Ishikawa (cell line): Measurements from ENCODE around the gene FBXO24.

Experiments used
- CEBPB ChIP-seq: IDR thresholded peaks from 2 replicates; pipeline ENCODE4 v1.6.1; 2012
- CREB1 ChIP-seq: IDR thresholded peaks from 2 replicates; pipeline ENCODE4 v1.6.1; 2012; ENCODE audit warnings: low read depth
- EGR1 ChIP-seq: IDR thresholded peaks from 2 replicates; pipeline ENCODE4 v1.6.1; 2012
- EP300 ChIP-seq: IDR thresholded peaks from 2 replicates; pipeline ENCODE4 v1.6.1; 2012; ENCODE audit warnings: borderline replicate concordance
- FOXM1 ChIP-seq: IDR thresholded peaks from 2 replicates; pipeline ENCODE4 v1.6.1; 2012; ENCODE audit warnings: low read depth, borderline replicate concordance
- MAX ChIP-seq: IDR thresholded peaks from 2 replicates; pipeline ENCODE4 v1.6.1; 2012
- NFIC ChIP-seq: IDR thresholded peaks from 2 replicates; pipeline ENCODE4 v1.6.1; 2012
- RAD21 ChIP-seq: IDR thresholded peaks from 2 replicates; pipeline ENCODE4 v1.6.1; 2012; ENCODE audit warnings: low read depth
- REST ChIP-seq: IDR thresholded peaks from 2 replicates; pipeline ENCODE4 v1.6.1; 2012; ENCODE audit warnings: low read depth, mild to moderate bottlenecking
- TAF1 ChIP-seq: IDR thresholded peaks from 2 replicates; pipeline ENCODE4 v1.6.1; 2012; ENCODE audit warnings: low read depth, mild to moderate bottlenecking
- TCF12 ChIP-seq: IDR thresholded peaks from 2 replicates; pipeline ENCODE4 v1.6.1; 2012; ENCODE audit warnings: low read depth
- TEAD4 ChIP-seq: IDR thresholded peaks from 2 replicates; pipeline ENCODE4 v1.6.1; 2012
- YY1 ChIP-seq: IDR thresholded peaks from 2 replicates; pipeline ENCODE4 v1.6.1; 2012; ENCODE audit warnings: low read depth
- ZBTB7A ChIP-seq: IDR thresholded peaks from 2 replicates; pipeline ENCODE4 v1.6.1; 2012; ENCODE audit warnings: low read depth
- TF ChIP-seq, protein P1 (sequence below): IDR thresholded peaks from 2 replicates; pipeline ENCODE4 v1.6.1; 2012

FBXO24 gene

DNA sequence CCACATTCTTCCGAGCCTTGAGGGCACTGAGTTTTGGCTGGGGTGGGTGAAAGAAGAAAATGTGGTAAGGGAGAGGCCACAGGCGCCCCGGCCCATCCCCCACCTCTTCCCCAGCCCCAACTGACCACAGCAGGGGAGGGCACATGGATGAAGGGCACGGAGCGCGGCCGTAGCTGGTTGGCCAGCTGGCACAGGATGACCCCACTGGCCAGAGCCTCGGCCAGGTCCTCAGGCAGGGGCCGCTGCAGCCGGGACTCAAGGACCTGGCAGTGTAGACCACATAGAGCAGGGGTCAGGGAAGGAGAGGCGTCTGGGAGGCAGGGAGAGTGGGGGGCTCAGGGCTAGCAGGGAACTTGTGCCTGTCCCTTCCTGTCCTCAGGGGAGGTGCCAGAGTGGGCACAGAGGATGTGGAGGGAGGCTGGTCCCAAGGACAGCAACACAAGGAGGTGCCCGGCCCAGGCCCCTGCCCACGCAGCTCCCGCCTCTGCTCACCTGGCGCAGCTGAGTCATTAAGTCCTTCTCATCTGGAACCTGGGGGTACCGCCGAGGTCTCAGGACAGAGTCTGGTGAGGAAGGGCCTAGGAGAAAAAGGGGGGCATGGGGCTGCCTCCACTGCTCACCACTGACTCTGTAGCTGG lies 10.3 kb upstream of the FBXO24 start:
- TF ChIP-seq YY1 = no peak
- TF ChIP-seq EP300 = no peak
- TF ChIP-seq MAX = no peak
- TF ChIP-seq, protein P1, sequence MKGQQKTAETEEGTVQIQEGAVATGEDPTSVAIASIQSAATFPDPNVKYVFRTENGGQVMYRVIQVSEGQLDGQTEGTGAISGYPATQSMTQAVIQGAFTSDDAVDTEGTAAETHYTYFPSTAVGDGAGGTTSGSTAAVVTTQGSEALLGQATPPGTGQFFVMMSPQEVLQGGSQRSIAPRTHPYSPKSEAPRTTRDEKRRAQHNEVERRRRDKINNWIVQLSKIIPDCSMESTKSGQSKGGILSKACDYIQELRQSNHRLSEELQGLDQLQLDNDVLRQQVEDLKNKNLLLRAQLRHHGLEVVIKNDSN = no peak
- TF ChIP-seq TCF12 = no peak
- no peak for TF ChIP-seq TAF1
- TF ChIP-seq REST = no peak
- no peak for TF ChIP-seq CEBPB
- no peak for TF ChIP-seq CREB1
- no peak for TF ChIP-seq ZBTB7A
- TF ChIP-seq FOXM1 = no peak
- TF ChIP-seq RAD21 = no peak
- TF ChIP-seq NFIC = no peak
- no peak for TF ChIP-seq TEAD4

DNA sequence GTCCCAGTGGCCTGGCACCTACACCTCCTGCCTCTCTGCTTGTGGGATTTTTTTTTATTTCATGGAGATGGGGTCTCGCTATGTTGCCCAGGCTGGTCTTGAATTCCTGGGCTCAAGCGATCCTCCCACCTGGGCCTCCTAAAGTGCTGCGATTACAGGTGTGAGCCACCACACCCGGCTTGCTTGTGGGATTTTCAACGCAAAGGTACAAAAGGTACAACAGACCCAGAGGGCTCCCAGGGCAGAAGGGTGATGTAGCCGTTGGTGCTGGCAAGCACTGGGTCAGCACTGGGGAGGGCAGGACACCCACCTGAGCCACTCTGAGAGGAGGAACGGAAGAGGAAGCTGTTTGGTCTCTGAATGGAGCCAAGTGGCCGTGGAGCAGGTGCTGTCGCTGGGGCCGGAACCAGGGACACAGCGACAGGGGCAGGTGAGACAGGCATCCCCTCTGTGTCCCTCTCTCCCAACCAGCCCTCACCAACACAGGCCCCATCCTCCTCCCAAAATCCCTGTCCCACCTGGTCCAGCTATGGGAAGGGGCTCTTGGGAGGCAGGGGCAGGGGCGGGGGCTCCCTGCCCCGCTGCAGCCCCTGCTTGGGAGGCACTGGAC lies 9.6 kb upstream of the FBXO24 start:
- TF ChIP-seq CREB1 (no peak), CEBPB (no peak), RAD21 (no peak), YY1 (no peak), MAX (no peak), EGR1 (no peak), NFIC (no peak), TAF1 (no peak)
- TF ChIP-seq, protein P1 = no peak

- TF ChIP-seq MAX (no peak), CREB1 (no peak)
Measured at GRCh38 chr7:100577103-100577502, 9.0 kb upstream of the FBXO24 start.

GRCh38 chr7:100577507-100577906 lies 8.6 kb upstream of the FBXO24 start:
- TF ChIP-seq, protein P1 = no peak
- no peak for TF ChIP-seq TEAD4
- TF ChIP-seq EP300 = no peak
- no peak for TF ChIP-seq MAX
- TF ChIP-seq TAF1 = no peak
- TF ChIP-seq CREB1 = no peak
- no peak for TF ChIP-seq TCF12
- no peak for TF ChIP-seq FOXM1
- no peak for TF ChIP-seq EGR1
- no peak for TF ChIP-seq YY1
- TF ChIP-seq ZBTB7A = no peak
- TF ChIP-seq NFIC = no peak
- no peak for TF ChIP-seq REST
- TF ChIP-seq CEBPB = no peak
- TF ChIP-seq RAD21 = no peak
